ENCODE results near the gene CD99. TPM values are rescaled to one million over a fixed set of nuclear protein-coding genes. Genes with fewer than 3 reads are reported as not detected.

CD99 gene
- total RNA-seq, 2 donors from 2014 or later: 126 to 183 TPM

- DNase-seq: no peak
- ATAC-seq: no peak
- H3K4me3 ChIP-seq: no peak overlapping the region
- no peaks in the 10 kb centered on the region for H3K27me3 ChIP-seq
- no peaks in the 10 kb centered on the region for H3K36me3 ChIP-seq (replicated peaks in 1 of 2; ENCODE audit: insufficient read depth in 1 of 2, low read depth in 2 of 2)
- no peaks in the 10 kb centered on the region for H3K9me3 ChIP-seq
- intact Hi-C loops (cut with DNase I): no loop called here
- peaks cover 58% of the 10 kb centered on the region for H3K4me1 ChIP-seq
- no peak for TF ChIP-seq CTCF (IDR thresholded peaks at IDR 0.05)
- 47 to 49% methylated on average over 6 of the region's 6 CpGs for WGBS, 2 donors
- peak overlapping the region in 2 of 4 donors; percentile 13 to 21 for H3K27ac ChIP-seq
Observed at GRCh38 chrX:2708021-2708420, 16.9 kb downstream of the CD99 start.

GRCh38 chrX:2708592-2709188, 17.6 kb downstream of the CD99 start:
- intact Hi-C loops (cut with DNase I): no loop called here

GRCh38 chrX:2709556-2709955, 18.5 kb downstream of the CD99 start:
- no peak for ATAC-seq
- Histone ChIP-seq H3K9me3 (no peaks in the 10 kb centered on the region), H3K36me3 (replicated peaks in 1 of 2; ENCODE audit: insufficient read depth in 1 of 2, low read depth in 2 of 2) (no peaks in the 10 kb centered on the region), H3K27me3 (no peaks in the 10 kb centered on the region), H3K27ac (peak overlapping the region in 1 of 4 donors; percentile 46), H3K4me1 (peaks cover 48% of the 10 kb centered on the region), H3K4me3 (no peak overlapping the region)
- intact Hi-C loops (cut with DNase I): no loop called here
- WGBS, 2 donors: 79 to 96% methylated on average over 9 of the region's 9 CpGs
- TF ChIP-seq POLR2A (IDR thresholded peaks at IDR 0.05) (no peak), CTCF (IDR thresholded peaks at IDR 0.05) (no peak)
- DNase-seq: no peak

More at GRCh38 chrX:2708592-2709188, 17.6 kb downstream of the CD99 start:
- TF ChIP-seq CTCF (IDR thresholded peaks at IDR 0.05) (no peak), POLR2A (IDR thresholded peaks at IDR 0.05) (no peak)
- H3K4me3 ChIP-seq: no peak overlapping the region
- peak overlapping the region in 2 of 4 donors; percentile 13 to 21 for H3K27ac ChIP-seq
- H3K36me3 ChIP-seq (replicated peaks in 1 of 2; ENCODE audit: insufficient read depth in 1 of 2, low read depth in 2 of 2): no peaks in the 10 kb centered on the region
- peaks cover 56% of the 10 kb centered on the region for H3K4me1 ChIP-seq
- 60 to 85% methylated on average over 8 to 10 of the region's 10 CpGs for WGBS, 2 donors
- ATAC-seq (no peak), DNase-seq (peak in 1 of 4 donors; percentile 22)
- H3K27me3 ChIP-seq: no peaks in the 10 kb centered on the region
- H3K9me3 ChIP-seq: no peaks in the 10 kb centered on the region

- no peak overlapping the region for H3K4me3 ChIP-seq
- TF ChIP-seq CTCF (IDR thresholded peaks at IDR 0.05) (no peak), POLR2A (IDR thresholded peaks at IDR 0.05) (no peak)
- H3K36me3 ChIP-seq (replicated peaks in 1 of 2; ENCODE audit: insufficient read depth in 1 of 2, low read depth in 2 of 2): no peaks in the 10 kb centered on the region
- 55 to 61% methylated on average over 15 of the region's 15 CpGs for WGBS, 2 donors
- intact Hi-C loops (cut with DNase I): no loop called here
- ATAC-seq (peak; percentile 34), DNase-seq (peak in 1 of 4 donors; percentile 14)
- no peaks in the 10 kb centered on the region for H3K9me3 ChIP-seq
- H3K27me3 ChIP-seq: no peaks in the 10 kb centered on the region
- peaks cover 41% of the 10 kb centered on the region for H3K4me1 ChIP-seq
- H3K27ac ChIP-seq: peak overlapping the region in 2 of 4 donors; percentile 38 to 46
Observed at GRCh38 chrX:2710041-2710840, 19.1 kb downstream of the CD99 start.

Measured in body of pancreas (tissue), 4 donors.